Upper lobe of left lung (tissue), 4 donors: ENCODE results near the gene SLC9A8.

Source experiments
- CTCF ChIP-seq, 6 experiments: fragments of 450-650 bp in 4 of 6; fragments of 200-600 bp in 2 of 6; sonication (generic) in 2 of 6; IDR thresholded peaks; one replicate each; pipeline ENCODE4 v1.5.1; 2016 to 2019; ENCODE audit warnings: antibody characterized with exemption in 6 of 6
- POLR2A ChIP-seq, 4 donors: fragments of 450-650 bp; IDR thresholded peaks; one replicate each; pipeline ENCODE4 v1.5.1; 2016 to 2017; ENCODE audit warnings: antibody characterized with exemption in 4 of 4, mild to moderate bottlenecking in 2 of 4

- TF ChIP-seq CTCF (IDR thresholded peaks at IDR 0.05) = no peak
- no peak for TF ChIP-seq POLR2A (IDR thresholded peaks at IDR 0.05)
Measured at GRCh38 chr20:49785149-49785851, 27.3 kb upstream of the SLC9A8 start.
